ENCODE results near the gene ZP2.

The ZP2 gene

GRCh38 chr16:21166561-21166961 lies 44.8 kb downstream of the ZP2 start:
- no peak for TF ChIP-seq CTCF (IDR thresholded peaks at IDR 0.05; ENCODE audit: low read length, missing control alignments)
- no peak overlapping the region for H3K4me3 ChIP-seq (replicated peaks; ENCODE audit: low read depth, low read length)
- DNase-seq (ENCODE audit: low read depth) = peak; percentile 31

DNA sequence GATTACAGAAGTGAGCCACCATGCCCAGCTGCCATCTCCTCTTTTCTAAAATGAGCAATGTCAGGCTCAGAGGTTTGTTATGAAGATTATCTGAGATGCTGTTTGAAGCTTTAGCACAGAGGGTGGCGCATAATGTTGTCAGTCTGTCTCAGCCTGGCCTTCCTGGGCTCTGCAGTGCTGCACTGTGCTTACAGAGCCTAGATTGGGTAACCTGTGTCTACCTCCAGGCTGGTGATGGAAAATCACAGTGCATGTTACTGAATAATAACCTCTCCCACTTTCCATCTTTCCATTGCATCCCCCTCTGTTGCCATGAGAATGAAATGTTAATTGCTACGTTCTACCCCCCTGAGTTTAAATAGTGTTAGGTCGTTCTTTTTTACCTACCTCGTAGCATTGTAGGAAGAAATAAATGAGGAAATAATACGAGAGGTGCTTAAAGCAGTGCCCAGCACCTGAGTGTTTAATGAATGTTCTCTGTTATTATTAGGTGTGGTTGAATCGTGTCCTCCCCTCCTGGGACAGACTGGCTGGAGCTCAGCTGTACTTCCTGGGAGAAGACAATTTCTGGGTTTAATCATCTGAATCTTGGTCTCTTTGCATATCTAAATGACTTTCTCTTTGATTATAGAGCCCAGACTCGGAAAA lies 46.7 kb downstream of the ZP2 start:
- no peak for TF ChIP-seq CTCF (IDR thresholded peaks at IDR 0.05; ENCODE audit: low read length, missing control alignments)
- DNase-seq (ENCODE audit: low read depth) = no peak
- H3K4me3 ChIP-seq (replicated peaks; ENCODE audit: low read depth, low read length) = no peak overlapping the region

DNA sequence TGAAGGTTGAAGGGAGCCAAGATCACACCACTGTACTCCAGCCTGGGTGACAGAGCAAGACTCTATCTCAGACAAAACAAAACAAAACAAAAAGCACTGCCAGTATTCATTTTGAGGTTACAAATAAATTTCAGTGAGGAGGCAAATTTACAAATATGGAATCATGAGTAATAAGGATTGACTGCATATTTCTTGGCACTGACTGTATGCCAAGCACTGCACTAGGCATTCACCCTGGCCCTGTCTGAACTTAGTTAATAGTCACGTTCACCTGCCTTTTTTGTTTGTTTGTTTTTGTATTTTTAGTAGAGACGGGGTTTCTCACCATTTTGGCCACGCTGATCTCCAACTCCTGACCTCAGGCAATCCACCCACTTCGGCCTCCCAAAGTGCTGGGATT lies 47.8 kb downstream of the ZP2 start:
- no peak for DNase-seq (ENCODE audit: low read depth)
- TF ChIP-seq CTCF (IDR thresholded peaks at IDR 0.05; ENCODE audit: low read length, missing control alignments) = no peak
- no peak overlapping the region for H3K4me3 ChIP-seq (replicated peaks; ENCODE audit: low read depth, low read length)

- TF ChIP-seq CTCF (IDR thresholded peaks at IDR 0.05; ENCODE audit: low read length, missing control alignments) = no peak
- H3K4me3 ChIP-seq (replicated peaks; ENCODE audit: low read depth, low read length) = no peak overlapping the region
- peak; percentile 32 for DNase-seq (ENCODE audit: low read depth)
These were observed 48.7 kb downstream of the ZP2 start for GRCh38 chr16:21162661-21163151.

DNA sequence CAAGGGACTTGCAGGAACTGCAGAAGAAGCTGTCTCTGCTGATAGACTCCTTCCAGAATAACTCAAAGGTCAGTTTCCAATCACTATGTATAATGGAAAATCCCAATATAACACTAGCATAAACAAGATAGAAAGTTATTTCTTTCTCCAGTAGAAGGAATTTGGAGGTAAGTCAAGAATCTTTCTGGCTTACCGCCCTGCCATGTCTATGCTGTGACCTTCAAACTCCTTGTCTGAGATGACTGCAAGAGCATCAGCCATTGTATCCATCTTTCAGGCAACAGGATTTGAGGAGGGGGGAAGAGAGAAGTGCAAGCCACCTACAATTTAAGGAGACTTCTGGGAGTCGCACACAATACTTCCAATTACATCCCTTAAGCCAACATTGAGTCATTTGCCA lies 50.2 kb downstream of the ZP2 start:
- TF ChIP-seq CTCF (IDR thresholded peaks at IDR 0.05; ENCODE audit: low read length, missing control alignments) = no peak
- H3K4me3 ChIP-seq (replicated peaks; ENCODE audit: low read depth, low read length) = no peak overlapping the region

GRCh38 chr16:21160276-21160675 lies 51.1 kb downstream of the ZP2 start:
- TF ChIP-seq CTCF (IDR thresholded peaks at IDR 0.05; ENCODE audit: low read length, missing control alignments) = no peak
- DNase-seq (ENCODE audit: low read depth) = no peak
- no peak overlapping the region for H3K4me3 ChIP-seq (replicated peaks; ENCODE audit: low read depth, low read length)

More for the DNA sequence above, 50.2 kb downstream of the ZP2 start:
- DNase-seq (ENCODE audit: low read depth) = peak; percentile 7

All from fibroblast of pulmonary artery (primary cell).